IPS DF 4.7 (cell line): ENCODE measurements around the gene ALPP.
"Not testable (repeated sequence)": the region's sequence is repeated elsewhere in the genome, so short reads cannot be mapped to it uniquely, and the experiment has no call there.

Experiments used
- DNase-seq: peaks from one replicate; pipeline ENCODE4 v3.0.0-alpha.2; 2013; ENCODE audit warnings: low spot score; ENCODE audit errors: extremely low read depth

ALPP gene

GRCh38 chr2:232422051-232422450 is 43.5 kb downstream of the ALPP start:
- DNase-seq: no peak

- DNase-seq: not testable (repeated sequence)
Observed at GRCh38 chr2:232422996-232423395, 44.4 kb downstream of the ALPP start.

GRCh38 chr2:232423407-232423806 is 44.9 kb downstream of the ALPP start:
- not testable (repeated sequence) for DNase-seq

GRCh38 chr2:232431705-232432590 is 53.4 kb downstream of the ALPP start:
- DNase-seq: no peak
